WI38 (cell line): ENCODE data around the gene ANKRD9.

ENCODE experiments used
- H3K4me3 ChIP-seq: 2 replicates; pipeline ENCODE4 v1.5.1; 2011; ENCODE audit warnings: low read depth, mild to moderate bottlenecking, control low read depth, low read length
- TF ChIP-seq, protein P1 (sequence below): IDR thresholded peaks from 2 replicates; pipeline ENCODE4 v1.5.1; 2012; ENCODE audit warnings: low read depth, mild to moderate bottlenecking, control low read depth, low read length

The ANKRD9 gene

DNA sequence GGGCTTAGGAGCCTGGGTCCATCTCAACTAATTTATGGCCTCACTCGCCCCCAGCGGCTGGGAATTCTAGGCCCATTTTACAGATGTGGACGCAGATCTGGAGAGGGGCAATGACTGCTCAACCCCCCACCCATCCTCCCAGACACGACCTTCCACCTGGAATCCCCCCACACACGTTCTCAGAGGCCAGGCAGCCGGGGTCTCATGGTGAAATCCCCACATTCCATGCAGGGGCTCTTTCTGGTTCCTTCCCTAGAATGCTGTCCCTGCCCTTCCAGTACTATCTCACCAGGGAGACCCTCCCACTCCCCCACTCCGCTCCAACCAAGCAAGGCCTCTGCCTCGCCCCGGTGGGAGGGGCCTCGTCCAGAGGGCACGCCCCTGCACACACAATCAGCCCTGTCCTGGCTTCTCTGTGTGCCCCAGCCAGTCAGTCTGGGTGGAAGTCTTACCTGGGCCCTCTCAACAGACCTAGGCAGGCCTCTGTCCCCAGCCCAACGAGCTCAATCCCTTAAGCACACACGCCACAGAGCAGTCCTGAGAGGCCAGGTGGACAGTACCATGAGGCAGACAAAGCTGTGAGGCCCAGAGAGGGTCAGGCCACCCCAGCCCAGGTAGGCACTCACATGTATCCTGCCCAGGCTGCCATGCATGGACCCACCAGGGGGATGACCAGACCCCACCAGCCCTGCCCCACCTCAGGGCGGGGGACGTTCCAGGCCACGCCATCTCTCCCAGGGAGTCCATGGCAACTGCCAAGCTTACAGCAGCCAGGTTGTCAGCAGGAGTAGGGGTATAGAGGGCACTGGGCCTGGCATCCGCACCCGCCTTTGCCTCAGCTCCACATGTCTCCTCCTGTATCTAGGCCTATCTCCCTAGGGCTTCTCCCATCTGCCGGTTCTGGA lies 1.3 kb upstream of the ANKRD9 start:
- H3K4me3 ChIP-seq = no peak overlapping the region
- TF ChIP-seq, protein P1, sequence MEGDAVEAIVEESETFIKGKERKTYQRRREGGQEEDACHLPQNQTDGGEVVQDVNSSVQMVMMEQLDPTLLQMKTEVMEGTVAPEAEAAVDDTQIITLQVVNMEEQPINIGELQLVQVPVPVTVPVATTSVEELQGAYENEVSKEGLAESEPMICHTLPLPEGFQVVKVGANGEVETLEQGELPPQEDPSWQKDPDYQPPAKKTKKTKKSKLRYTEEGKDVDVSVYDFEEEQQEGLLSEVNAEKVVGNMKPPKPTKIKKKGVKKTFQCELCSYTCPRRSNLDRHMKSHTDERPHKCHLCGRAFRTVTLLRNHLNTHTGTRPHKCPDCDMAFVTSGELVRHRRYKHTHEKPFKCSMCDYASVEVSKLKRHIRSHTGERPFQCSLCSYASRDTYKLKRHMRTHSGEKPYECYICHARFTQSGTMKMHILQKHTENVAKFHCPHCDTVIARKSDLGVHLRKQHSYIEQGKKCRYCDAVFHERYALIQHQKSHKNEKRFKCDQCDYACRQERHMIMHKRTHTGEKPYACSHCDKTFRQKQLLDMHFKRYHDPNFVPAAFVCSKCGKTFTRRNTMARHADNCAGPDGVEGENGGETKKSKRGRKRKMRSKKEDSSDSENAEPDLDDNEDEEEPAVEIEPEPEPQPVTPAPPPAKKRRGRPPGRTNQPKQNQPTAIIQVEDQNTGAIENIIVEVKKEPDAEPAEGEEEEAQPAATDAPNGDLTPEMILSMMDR = no peak

DNA sequence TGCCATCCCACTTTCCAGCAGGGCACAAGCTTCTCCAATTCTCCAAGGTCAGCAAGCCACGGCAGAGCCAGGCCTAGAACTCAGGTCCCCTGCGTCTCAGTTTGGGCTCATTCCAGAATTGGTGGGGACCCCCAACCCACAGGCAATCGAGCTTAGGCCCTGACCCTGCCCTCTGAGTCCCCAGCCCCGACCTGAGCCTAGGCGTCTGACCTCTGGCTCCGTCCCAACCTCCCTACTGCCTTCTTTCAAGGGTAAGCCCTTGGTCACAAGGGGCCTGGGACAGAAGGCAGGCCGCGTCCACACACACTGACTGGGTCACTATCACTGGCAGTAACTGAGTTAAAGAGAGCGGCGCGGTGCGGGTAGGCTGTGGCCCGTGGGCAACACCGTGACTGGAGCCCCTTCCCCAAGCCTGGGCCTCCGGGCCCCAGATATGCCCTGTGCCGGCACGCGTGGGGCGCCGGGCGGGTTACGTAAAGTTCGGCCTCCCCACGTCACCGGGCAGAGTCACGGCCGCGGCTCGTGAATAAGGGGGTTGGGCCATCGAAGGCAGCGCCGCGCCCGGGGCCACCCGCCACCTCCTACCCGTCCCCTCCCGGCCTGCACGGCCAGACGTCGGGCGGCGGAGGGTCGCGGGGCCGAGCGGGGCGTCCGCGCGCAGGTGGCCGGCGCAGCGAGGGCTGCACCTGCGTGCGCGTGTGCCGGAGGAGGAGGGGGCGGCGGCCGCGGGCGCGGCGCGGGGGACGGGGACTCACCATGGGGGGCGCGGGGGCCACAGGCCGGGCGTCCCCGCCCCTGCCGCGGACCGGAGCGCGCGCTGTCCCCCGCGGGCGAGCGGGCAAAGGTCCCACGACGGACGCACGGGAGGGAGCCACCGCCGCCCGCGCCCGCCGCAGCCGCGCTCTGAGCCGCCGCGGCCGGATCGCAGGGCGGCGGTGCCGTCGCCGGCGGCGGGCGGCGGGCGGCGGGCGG lies 516 bp downstream of the ANKRD9 start:
- H3K4me3 ChIP-seq = peak overlapping the region; percentile 59
- TF ChIP-seq, protein P1 = no peak

DNA sequence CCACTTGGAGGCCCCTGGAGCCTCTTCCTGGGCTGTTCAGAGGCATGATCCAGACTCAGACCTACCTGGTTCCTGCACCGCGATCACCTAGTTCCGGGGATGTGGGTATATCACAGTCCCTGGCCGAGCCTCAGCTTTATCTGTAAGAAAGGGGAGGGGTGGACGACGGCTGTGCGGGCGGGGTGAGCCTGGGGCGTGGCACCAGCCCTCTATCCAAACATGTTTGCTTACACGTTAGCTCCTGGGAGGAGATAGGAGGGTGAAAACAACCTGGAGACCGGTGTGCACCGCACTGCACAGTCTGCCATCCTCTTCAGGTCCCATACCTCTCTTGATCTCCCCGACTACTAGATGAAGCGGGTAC lies 1.2 kb downstream of the ANKRD9 start:
- TF ChIP-seq, protein P1 = no peak
- peak overlapping the region; percentile 59 for H3K4me3 ChIP-seq

DNA sequence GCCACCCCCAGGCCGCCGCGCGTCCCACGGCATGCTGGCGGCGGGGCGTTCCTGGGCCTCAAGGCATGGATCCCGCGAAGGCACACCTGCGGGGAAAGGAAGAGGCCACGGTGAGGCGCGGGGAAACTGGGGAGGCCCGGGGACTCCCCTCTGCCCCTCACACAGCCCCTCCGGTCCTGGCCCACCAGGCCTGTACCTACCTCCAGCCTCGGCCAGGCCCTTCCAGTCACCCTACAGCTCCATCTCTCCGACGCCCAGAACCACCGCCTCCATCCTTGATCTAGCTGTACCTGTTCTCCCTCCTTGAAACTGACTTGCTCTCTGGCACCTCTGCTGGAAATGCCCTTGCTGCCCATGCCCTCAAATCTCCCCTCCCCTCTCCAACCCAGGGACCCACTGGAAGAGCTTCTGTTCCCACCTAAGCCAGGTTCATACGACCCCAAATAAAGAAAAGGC lies 1.7 kb downstream of the ANKRD9 start:
- TF ChIP-seq, protein P1 = no peak
- no peak overlapping the region for H3K4me3 ChIP-seq

DNA sequence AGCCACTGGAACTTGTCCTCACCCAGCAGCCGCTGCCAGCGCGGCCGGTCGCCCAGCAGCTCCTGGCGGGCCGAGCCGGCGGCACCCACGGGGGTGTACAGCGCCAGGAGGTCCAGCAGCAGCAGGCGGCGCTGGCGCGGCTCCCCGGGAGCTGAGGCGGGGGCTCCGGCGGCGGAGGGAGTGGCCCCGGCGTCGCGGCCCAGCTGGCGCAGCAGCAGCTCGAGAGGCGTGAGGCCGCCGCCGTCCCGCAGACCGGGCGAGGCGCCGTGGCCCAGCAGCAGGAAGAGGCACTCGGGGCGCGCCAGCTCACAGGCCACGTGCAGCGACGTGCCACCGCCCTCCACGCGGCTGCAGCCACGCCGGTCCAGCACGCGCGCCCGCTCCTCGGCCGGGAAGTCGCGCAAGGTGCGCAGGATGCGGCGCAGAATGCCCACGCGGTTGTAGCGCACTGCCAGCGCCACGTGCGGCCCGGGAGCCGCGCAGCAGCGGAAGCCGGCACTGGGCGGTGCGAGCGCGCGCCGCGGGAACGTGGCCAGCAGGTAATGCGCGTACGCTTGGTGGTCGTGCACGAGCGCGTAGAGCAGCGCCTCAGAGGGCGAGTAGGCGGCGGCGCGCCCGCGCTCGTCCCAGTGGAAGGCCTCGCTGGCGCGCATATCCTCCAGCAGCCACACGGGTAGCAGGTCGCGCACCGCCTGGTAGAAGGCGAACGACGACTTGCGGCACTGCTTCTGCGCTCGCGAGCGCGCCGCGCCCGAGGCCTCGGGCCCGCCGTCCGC lies 2.3 kb downstream of the ANKRD9 start:
- H3K4me3 ChIP-seq = no peak overlapping the region
- TF ChIP-seq, protein P1 = no peak

DNA sequence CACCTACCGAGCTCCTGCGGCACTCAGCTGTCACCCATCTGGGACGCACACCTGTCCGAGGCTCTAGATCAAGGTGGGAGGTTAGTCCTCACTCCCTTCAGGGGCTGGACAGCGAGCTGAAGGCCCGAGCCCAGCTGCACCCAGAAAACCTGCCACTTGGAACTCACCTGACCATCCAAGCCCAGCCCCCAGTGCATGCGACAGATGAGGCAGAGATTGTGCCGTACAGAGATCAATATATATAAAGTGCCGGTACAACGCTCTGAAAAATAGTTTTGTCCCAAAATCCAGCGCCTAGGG lies 3.0 kb downstream of the ANKRD9 start:
- H3K4me3 ChIP-seq = no peak overlapping the region
- TF ChIP-seq, protein P1 = no peak
